Vagina (tissue), 2 donors: ENCODE results near the gene FOLR3. TPM values are rescaled to one million over a fixed set of nuclear protein-coding genes. Genes with fewer than 3 reads are reported as not detected.

Experiments
- DNase-seq, 2 donors: peaks; one replicate each; pipeline ENCODE4 v3.0.0-alpha.2; 2017; ENCODE audit errors: extremely low spot score in 2 of 2
- H3K27ac ChIP-seq: fragments of 200-600 bp; sonication (generic); one replicate; pipeline ENCODE4 v1.5.1; 2019
- H3K27me3 ChIP-seq: fragments of 200-600 bp; sonication (generic); one replicate; pipeline ENCODE4 v1.5.1; 2019
- H3K36me3 ChIP-seq, 2 donors: fragments of 200-600 bp; sonication (generic); one replicate each; pipeline ENCODE4 v1.5.1; 2017 to 2019
- H3K4me1 ChIP-seq: fragments of 200-600 bp; sonication (generic); one replicate; pipeline ENCODE4 v1.5.1; 2019
- H3K4me3 ChIP-seq, 2 donors: fragments of 200-600 bp; sonication (generic); 1 replicate in 1 of 2; 2 replicates in 1 of 2; pipeline ENCODE4 v1.5.1; 2016 to 2019
- H3K9me3 ChIP-seq: fragments of 200-600 bp; sonication (generic); one replicate; pipeline ENCODE4 v1.5.1; 2019
- CTCF ChIP-seq, 3 experiments: fragments of 450-650 bp in 2 of 3; fragments of 200-600 bp in 1 of 3; sonication (generic) in 1 of 3; IDR thresholded peaks; one replicate each; pipeline ENCODE4 v1.5.1; 2017 to 2019; ENCODE audit warnings: antibody characterized with exemption in 3 of 3, mild to moderate bottlenecking in 2 of 3, moderate library complexity in 2 of 3
- POLR2A ChIP-seq, 2 donors: fragments of 450-650 bp; IDR thresholded peaks; one replicate each; pipeline ENCODE4 v1.6.1; 2017; ENCODE audit warnings: antibody characterized with exemption in 2 of 2, mild to moderate bottlenecking in 2 of 2, moderate library complexity in 2 of 2
- POLR2AphosphoS5 ChIP-seq, 2 donors: sonication (generic); formaldehyde crosslinking; IDR thresholded peaks; one replicate each; pipeline ENCODE4 v1.9.0; 2017; ENCODE audit warnings: antibody characterized with exemption in 2 of 2, mild to moderate bottlenecking in 2 of 2, low read depth in 1 of 2; ENCODE audit not compliant: insufficient read depth in 1 of 2
- intact Hi-C: fragments of 100-400 bp; cut with DNase I; formaldehyde crosslinking; loops from one replicate; pipeline ENCODE4 v1.15.1; 2023
- total RNA-seq: library from RNA; depleted of rRNA; stranded (reverse); fragments of >200 nt; gene quantifications from one replicate; pipeline ENCODE4 v1.2.3, GENCODE V29; 2016

Gene FOLR3
- total RNA-seq, 1 donor from 2014 or later = not detected

GRCh38 chr11:72125956-72126355 is 9.6 kb upstream of the FOLR3 start:
- H3K4me1 ChIP-seq = no peaks in the 10 kb centered on the region
- no peaks in the 10 kb centered on the region for H3K36me3 ChIP-seq
- no peak overlapping the region for H3K4me3 ChIP-seq
- DNase-seq = no peak
- TF ChIP-seq CTCF (IDR thresholded peaks at IDR 0.05) (no peak), POLR2A (IDR thresholded peaks at IDR 0.05) (no peak), POLR2AphosphoS5 (IDR thresholded peaks at IDR 0.05; ENCODE audit: insufficient read depth in 1 of 2, low read depth in 1 of 2) (no peak)
- intact Hi-C loops = no loop called here
- no peaks in the 10 kb centered on the region for H3K27me3 ChIP-seq
- no peak overlapping the region for H3K27ac ChIP-seq
- no peaks in the 10 kb centered on the region for H3K9me3 ChIP-seq

- Histone ChIP-seq H3K36me3 (no peaks in the 10 kb centered on the region), H3K4me3 (no peak overlapping the region), H3K4me1 (no peaks in the 10 kb centered on the region), H3K9me3 (no peaks in the 10 kb centered on the region), H3K27ac (no peak overlapping the region), H3K27me3 (no peaks in the 10 kb centered on the region)
- no peak for DNase-seq
- no peak for TF ChIP-seq POLR2A (IDR thresholded peaks at IDR 0.05)
- no peak for TF ChIP-seq POLR2AphosphoS5 (IDR thresholded peaks at IDR 0.05; ENCODE audit: insufficient read depth in 1 of 2, low read depth in 1 of 2)
- TF ChIP-seq CTCF (IDR thresholded peaks at IDR 0.05) = no peak
- intact Hi-C loops = no loop called here
Measured at GRCh38 chr11:72127923-72128322, 7.6 kb upstream of the FOLR3 start.

GRCh38 chr11:72129381-72129780 is 6.1 kb upstream of the FOLR3 start:
- Histone ChIP-seq H3K27me3 (no peaks in the 10 kb centered on the region), H3K4me3 (no peak overlapping the region), H3K9me3 (no peaks in the 10 kb centered on the region), H3K27ac (no peak overlapping the region), H3K36me3 (no peaks in the 10 kb centered on the region), H3K4me1 (no peaks in the 10 kb centered on the region)
- no peak for DNase-seq
- intact Hi-C loops = no loop called here
- TF ChIP-seq POLR2AphosphoS5 (IDR thresholded peaks at IDR 0.05; ENCODE audit: insufficient read depth in 1 of 2, low read depth in 1 of 2) = no peak
- TF ChIP-seq CTCF (IDR thresholded peaks at IDR 0.05) = no peak
- TF ChIP-seq POLR2A (IDR thresholded peaks at IDR 0.05) = no peak

- Histone ChIP-seq H3K27ac (no peak overlapping the region), H3K27me3 (no peaks in the 10 kb centered on the region), H3K4me3 (no peak overlapping the region), H3K4me1 (no peaks in the 10 kb centered on the region), H3K36me3 (no peaks in the 10 kb centered on the region), H3K9me3 (no peaks in the 10 kb centered on the region)
- TF ChIP-seq POLR2A (IDR thresholded peaks at IDR 0.05) = no peak
- intact Hi-C loops = no loop called here
- no peak for DNase-seq
Measured at GRCh38 chr11:72132646-72133045, 2.9 kb upstream of the FOLR3 start.

- no peak for DNase-seq
Measured at GRCh38 chr11:72135891-72136683, 562 bp downstream of the FOLR3 start.

More at GRCh38 chr11:72135891-72136683, 562 bp downstream of the FOLR3 start:
- TF ChIP-seq POLR2AphosphoS5 (IDR thresholded peaks at IDR 0.05; ENCODE audit: insufficient read depth in 1 of 2, low read depth in 1 of 2) (no peak), CTCF (IDR thresholded peaks at IDR 0.05) (no peak), POLR2A (IDR thresholded peaks at IDR 0.05) (no peak)
- Histone ChIP-seq H3K27ac (no peak overlapping the region), H3K9me3 (no peaks in the 10 kb centered on the region), H3K4me3 (no peak overlapping the region), H3K27me3 (no peaks in the 10 kb centered on the region), H3K4me1 (no peaks in the 10 kb centered on the region), H3K36me3 (no peaks in the 10 kb centered on the region)
- intact Hi-C loops = no loop called here
